ENCODE results near the gene PAPPA2. TPM values are rescaled to one million over a fixed set of nuclear protein-coding genes. Genes with fewer than 3 reads are reported as not detected.

PAPPA2 gene
- total RNA-seq, 1 donor, result 5.8 TPM

DNA sequence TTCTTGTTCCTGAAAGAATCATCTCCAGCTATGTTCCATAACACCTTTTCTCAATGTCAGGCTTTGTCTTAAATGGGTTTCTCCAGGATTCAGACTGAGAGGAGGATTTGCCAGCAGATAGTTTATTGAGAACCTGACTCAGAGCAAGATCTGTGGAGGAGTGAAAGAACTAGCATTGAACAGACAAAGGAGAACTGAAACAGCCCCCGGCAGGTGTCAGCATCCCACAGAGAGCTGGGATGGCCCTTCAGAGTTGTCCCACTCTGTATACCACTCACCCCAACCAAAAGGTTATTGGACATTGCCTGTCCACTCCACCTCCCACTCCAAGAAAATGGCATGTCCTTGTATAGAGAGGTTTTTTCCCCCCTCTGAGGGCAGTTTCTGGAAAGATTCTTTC lies 270.7 kb downstream of the PAPPA2 start:
- Histone ChIP-seq H3K4me2 (ENCODE audit: insufficient read depth, low read length) (no peak overlapping the region), H3K9me3 (ENCODE audit: low read depth, low read length) (no peaks in the 10 kb centered on the region), H3K79me2 (ENCODE audit: insufficient read depth, low read length) (no peaks in the 10 kb centered on the region), H2AFZ (ENCODE audit: low read length) (no peak overlapping the region), H3K4me3 (ENCODE audit: insufficient read depth, low read length) (no peak overlapping the region), H3K27ac (ENCODE audit: low read depth, low read length) (no peak overlapping the region), H4K20me1 (ENCODE audit: insufficient read depth, low read length) (no peaks in the 10 kb centered on the region), H3K27me3 (ENCODE audit: insufficient read depth, low read length) (no peaks in the 10 kb centered on the region), H3K4me1 (ENCODE audit: insufficient read depth, low read length) (no peaks in the 10 kb centered on the region), H3K36me3 (ENCODE audit: insufficient read depth, low read length) (no peaks in the 10 kb centered on the region)
- DNase-seq (ENCODE audit: insufficient read length, low spot score, missing footprints), result no peak
- TF ChIP-seq, protein P1, sequence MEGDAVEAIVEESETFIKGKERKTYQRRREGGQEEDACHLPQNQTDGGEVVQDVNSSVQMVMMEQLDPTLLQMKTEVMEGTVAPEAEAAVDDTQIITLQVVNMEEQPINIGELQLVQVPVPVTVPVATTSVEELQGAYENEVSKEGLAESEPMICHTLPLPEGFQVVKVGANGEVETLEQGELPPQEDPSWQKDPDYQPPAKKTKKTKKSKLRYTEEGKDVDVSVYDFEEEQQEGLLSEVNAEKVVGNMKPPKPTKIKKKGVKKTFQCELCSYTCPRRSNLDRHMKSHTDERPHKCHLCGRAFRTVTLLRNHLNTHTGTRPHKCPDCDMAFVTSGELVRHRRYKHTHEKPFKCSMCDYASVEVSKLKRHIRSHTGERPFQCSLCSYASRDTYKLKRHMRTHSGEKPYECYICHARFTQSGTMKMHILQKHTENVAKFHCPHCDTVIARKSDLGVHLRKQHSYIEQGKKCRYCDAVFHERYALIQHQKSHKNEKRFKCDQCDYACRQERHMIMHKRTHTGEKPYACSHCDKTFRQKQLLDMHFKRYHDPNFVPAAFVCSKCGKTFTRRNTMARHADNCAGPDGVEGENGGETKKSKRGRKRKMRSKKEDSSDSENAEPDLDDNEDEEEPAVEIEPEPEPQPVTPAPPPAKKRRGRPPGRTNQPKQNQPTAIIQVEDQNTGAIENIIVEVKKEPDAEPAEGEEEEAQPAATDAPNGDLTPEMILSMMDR (IDR thresholded peaks at IDR 0.05; ENCODE audit: extremely low read depth, low read depth, low read length), result no peak

DNA sequence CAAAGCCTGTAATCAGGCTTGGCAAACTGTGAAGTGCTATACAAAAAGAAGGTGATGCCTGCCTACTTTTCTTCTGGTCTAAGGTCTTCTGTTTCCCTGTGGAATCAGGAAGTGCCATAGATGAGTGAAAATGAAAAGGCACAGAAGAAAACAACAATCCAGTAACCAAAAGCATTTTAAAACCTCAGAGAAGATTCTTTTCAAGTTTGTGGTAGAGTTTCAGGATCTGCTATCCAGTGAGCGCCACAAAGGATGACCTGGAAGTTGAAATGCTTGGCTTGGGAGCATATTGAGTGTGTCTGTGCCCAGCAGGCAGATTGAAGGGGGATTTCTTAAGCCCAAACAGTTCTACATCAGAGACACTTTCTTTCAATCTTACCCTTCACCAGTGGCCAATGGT lies 272.2 kb downstream of the PAPPA2 start:
- Histone ChIP-seq H3K4me1 (ENCODE audit: insufficient read depth, low read length) (no peaks in the 10 kb centered on the region), H3K4me3 (ENCODE audit: insufficient read depth, low read length) (no peak overlapping the region), H2AFZ (ENCODE audit: low read length) (no peak overlapping the region), H3K9me3 (ENCODE audit: low read depth, low read length) (no peaks in the 10 kb centered on the region), H3K4me2 (ENCODE audit: insufficient read depth, low read length) (no peak overlapping the region), H3K36me3 (ENCODE audit: insufficient read depth, low read length) (no peaks in the 10 kb centered on the region), H3K27ac (ENCODE audit: low read depth, low read length) (no peak overlapping the region), H4K20me1 (ENCODE audit: insufficient read depth, low read length) (no peaks in the 10 kb centered on the region), H3K27me3 (ENCODE audit: insufficient read depth, low read length) (no peaks in the 10 kb centered on the region), H3K79me2 (ENCODE audit: insufficient read depth, low read length) (no peaks in the 10 kb centered on the region)
- DNase-seq (ENCODE audit: insufficient read length, low spot score, missing footprints), result no peak
- TF ChIP-seq, protein P1 (IDR thresholded peaks at IDR 0.05; ENCODE audit: extremely low read depth, low read depth, low read length), result no peak

DNA sequence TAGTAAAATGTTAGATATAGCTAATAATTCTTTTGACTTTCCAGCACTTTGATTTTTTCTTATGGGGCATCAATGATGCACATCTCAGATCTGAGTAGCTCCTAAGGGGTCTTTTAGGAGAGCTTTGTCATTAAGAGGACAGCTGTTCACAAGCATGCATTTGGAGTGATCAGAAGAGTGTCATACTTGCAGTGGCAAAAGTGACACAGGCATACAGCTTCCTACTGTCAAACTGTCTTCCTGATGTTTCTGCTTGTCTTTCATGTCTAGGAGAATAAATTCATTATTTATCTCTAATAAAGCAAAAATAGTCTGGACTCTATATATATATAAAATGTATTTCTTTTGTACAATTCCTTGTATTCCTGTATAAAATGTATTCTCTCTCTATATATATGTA lies 273.0 kb downstream of the PAPPA2 start:
- H3K27me3 ChIP-seq (ENCODE audit: insufficient read depth, low read length), result no peaks in the 10 kb centered on the region
- no peak overlapping the region for H2AFZ ChIP-seq (ENCODE audit: low read length)
- no peaks in the 10 kb centered on the region for H3K36me3 ChIP-seq (ENCODE audit: insufficient read depth, low read length)
- H4K20me1 ChIP-seq (ENCODE audit: insufficient read depth, low read length), result no peaks in the 10 kb centered on the region
- TF ChIP-seq, protein P1 (IDR thresholded peaks at IDR 0.05; ENCODE audit: extremely low read depth, low read depth, low read length), result no peak
- no peak overlapping the region for H3K4me3 ChIP-seq (ENCODE audit: insufficient read depth, low read length)
- no peaks in the 10 kb centered on the region for H3K79me2 ChIP-seq (ENCODE audit: insufficient read depth, low read length)
- no peaks in the 10 kb centered on the region for H3K4me1 ChIP-seq (ENCODE audit: insufficient read depth, low read length)
- H3K27ac ChIP-seq (ENCODE audit: low read depth, low read length), result no peak overlapping the region
- no peak for DNase-seq (ENCODE audit: insufficient read length, low spot score, missing footprints)
- H3K4me2 ChIP-seq (ENCODE audit: insufficient read depth, low read length), result no peak overlapping the region
- H3K9me3 ChIP-seq (ENCODE audit: low read depth, low read length), result no peaks in the 10 kb centered on the region

DNA sequence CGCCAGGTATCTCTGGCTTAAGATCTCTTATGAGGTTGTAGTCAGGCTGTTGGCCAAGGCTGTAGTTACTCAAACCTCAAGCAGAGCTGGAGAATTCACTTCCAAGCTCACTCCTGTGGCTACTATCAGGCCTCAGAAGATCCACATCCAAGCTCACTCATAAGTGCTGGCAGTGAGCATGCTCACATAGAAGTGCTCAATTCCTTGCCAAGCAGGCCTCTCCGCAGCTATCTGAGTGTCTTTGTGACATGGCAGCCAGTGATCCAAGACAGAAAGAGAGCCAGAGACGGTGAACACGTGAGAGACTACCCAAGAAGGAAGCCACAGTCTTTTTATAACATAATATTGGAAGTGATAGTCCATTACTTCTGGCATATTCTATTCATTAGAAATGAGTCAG lies 278.2 kb downstream of the PAPPA2 start:
- no peak overlapping the region for H3K4me2 ChIP-seq (ENCODE audit: insufficient read depth, low read length)
- no peaks in the 10 kb centered on the region for H3K4me1 ChIP-seq (ENCODE audit: insufficient read depth, low read length)
- H3K36me3 ChIP-seq (ENCODE audit: insufficient read depth, low read length), result no peaks in the 10 kb centered on the region
- no peaks in the 10 kb centered on the region for H3K9me3 ChIP-seq (ENCODE audit: low read depth, low read length)
- no peak overlapping the region for H3K27ac ChIP-seq (ENCODE audit: low read depth, low read length)
- no peaks in the 10 kb centered on the region for H4K20me1 ChIP-seq (ENCODE audit: insufficient read depth, low read length)
- TF ChIP-seq, protein P1 (IDR thresholded peaks at IDR 0.05; ENCODE audit: extremely low read depth, low read depth, low read length), result no peak
- no peak overlapping the region for H3K4me3 ChIP-seq (ENCODE audit: insufficient read depth, low read length)
- no peaks in the 10 kb centered on the region for H3K79me2 ChIP-seq (ENCODE audit: insufficient read depth, low read length)
- H3K27me3 ChIP-seq (ENCODE audit: insufficient read depth, low read length), result no peaks in the 10 kb centered on the region
- no peak overlapping the region for H2AFZ ChIP-seq (ENCODE audit: low read length)
- no peak for DNase-seq (ENCODE audit: insufficient read length, low spot score, missing footprints)
